ENCODE results near the gene DCN.

- TF ChIP-seq POLR2A (IDR thresholded peaks at IDR 0.05) (no peak), CTCF (IDR thresholded peaks at IDR 0.05) (no peak)
Measured at GRCh38 chr12:91140026-91140931, 42.3 kb downstream of the DCN start.

Data from right lobe of liver (tissue), 4 donors.